GM21526 (cell line): Measurements from ENCODE around the gene CDH26.

Source experiments
- ATAC-seq: cut with Tn5 transposase; IDR thresholded peaks from one replicate; pipeline ENCODE4 v1.9.1; 2021; ENCODE audit warnings: moderate library complexity; ENCODE audit not compliant: unreplicated experiment, low FRiP score

CDH26 gene

GRCh38 chr20:60010689-60011458 lies 52.7 kb downstream of the CDH26 start:
- no peak for ATAC-seq

- no peak for ATAC-seq
These were observed 53.6 kb downstream of the CDH26 start for GRCh38 chr20:60011512-60012507.

GRCh38 chr20:60013296-60014139 lies 55.3 kb downstream of the CDH26 start:
- no peak for ATAC-seq

- ATAC-seq: no peak
These were observed 58.2 kb downstream of the CDH26 start for GRCh38 chr20:60016406-60016805.

GRCh38 chr20:60020251-60020650 lies 62.0 kb downstream of the CDH26 start:
- no peak for ATAC-seq

GRCh38 chr20:60021104-60021503 lies 62.9 kb downstream of the CDH26 start:
- no peak for ATAC-seq

GRCh38 chr20:60022849-60023248 lies 64.6 kb downstream of the CDH26 start:
- no peak for ATAC-seq

GRCh38 chr20:60024245-60024644 lies 66.0 kb downstream of the CDH26 start:
- no peak for ATAC-seq

GRCh38 chr20:60024801-60025200 lies 66.6 kb downstream of the CDH26 start:
- no peak for ATAC-seq

- ATAC-seq: no peak
These were observed 67.8 kb downstream of the CDH26 start for GRCh38 chr20:60026010-60026409.

- ATAC-seq: no peak
These were observed 72.2 kb downstream of the CDH26 start for GRCh38 chr20:60030471-60030870.

- ATAC-seq: no peak
These were observed 72.9 kb downstream of the CDH26 start for GRCh38 chr20:60031107-60031506.

- no peak for ATAC-seq
These were observed 76.2 kb downstream of the CDH26 start for GRCh38 chr20:60034231-60035110.

GRCh38 chr20:60035486-60035885 lies 77.3 kb downstream of the CDH26 start:
- no peak for ATAC-seq

- ATAC-seq: no peak
These were observed 78.1 kb downstream of the CDH26 start for GRCh38 chr20:60036346-60036745.

GRCh38 chr20:60036746-60037499 lies 78.7 kb downstream of the CDH26 start:
- no peak for ATAC-seq

- ATAC-seq: no peak
These were observed 80.3 kb downstream of the CDH26 start for GRCh38 chr20:60038400-60039008.

GRCh38 chr20:60039526-60039925 lies 81.3 kb downstream of the CDH26 start:
- no peak for ATAC-seq
